Measurements from ENCODE around the gene THAP10. TPM values are rescaled to one million over a fixed set of nuclear protein-coding genes. Genes with fewer than 3 reads are reported as not detected.

THAP10 gene
- total RNA-seq, 1 donor from 2014 or later = 4.2 TPM

DNA sequence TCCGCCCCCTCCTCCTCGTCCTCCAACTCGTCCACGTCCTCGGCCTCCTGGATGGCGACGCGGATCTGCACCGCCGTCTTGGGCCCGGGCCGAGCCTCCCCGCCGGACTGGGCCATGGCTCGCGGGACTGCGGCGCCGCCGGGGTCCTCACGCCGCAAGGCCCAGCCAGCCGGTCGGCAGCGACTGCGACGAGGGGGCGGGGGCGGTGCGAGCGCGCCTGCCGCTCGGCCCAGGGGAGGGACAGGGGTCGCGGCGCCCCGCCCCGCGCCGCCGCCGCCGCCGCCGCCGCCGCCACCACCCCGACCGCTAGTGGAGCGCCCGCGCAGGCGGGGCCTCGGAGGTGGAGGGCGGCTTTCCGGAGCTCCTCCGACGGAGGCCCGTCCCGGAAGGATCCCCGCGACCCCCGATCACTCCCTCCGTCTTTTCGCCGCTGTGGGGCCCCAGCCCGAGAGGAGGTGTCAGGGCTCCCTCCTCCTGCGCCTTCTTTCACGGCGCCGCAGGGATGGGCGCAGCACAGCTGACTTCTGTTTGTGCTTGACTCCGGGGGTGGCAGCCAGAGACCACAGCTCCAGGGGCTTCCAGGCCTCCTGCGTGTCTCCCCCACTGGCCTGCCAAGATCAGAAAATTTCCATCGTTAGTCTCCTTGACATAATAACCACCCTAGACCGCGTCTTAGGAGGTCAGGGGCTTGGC lies 38.1 kb downstream of the THAP10 start, which contains the start of gene LARP6:
TSS of gene LARP6 (minus strand) at position 185 of the 693 bp plus-strand sequence. CDS start at position 116, 69 bp downstream.
- DNase-seq (ENCODE audit: low read depth) = no peak

DNA sequence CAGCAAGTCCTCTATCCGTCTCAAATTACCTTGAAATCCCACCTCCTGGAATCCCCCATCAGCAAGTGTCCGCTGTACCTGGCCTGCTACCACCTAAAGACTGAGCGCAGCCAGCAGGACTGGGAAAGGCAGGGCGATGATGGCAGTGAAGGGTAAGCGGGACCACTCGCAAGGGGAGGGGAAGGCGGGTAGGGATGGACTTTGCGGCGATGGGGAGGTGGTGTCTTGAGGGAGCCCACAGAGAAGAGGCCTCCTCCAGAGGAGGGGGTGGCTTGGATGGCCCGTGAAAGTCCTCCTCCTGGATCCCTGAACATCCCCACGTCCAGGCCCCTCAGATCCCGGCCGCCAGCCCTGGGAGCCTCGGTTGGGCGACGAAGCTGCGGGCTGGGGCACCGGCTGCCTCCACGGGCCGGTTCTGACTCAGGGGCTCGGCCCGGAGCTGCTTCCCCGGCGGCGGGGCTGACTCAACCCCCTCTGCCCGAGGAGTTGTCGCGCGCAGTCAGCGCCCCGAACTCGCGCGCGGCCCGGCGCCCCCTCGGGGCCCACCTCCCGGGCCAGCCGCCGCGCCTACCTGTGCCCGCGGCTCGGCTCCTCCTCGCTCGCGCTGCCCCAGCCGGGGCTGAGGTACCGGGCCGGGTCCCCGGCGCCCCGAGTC lies 38.8 kb downstream of the THAP10 start:
- H3K4me3 ChIP-seq (ENCODE audit: low read depth, low read length) = peak overlapping the region; percentile 72
- no peaks in the 10 kb centered on the region for H3K36me3 ChIP-seq (ENCODE audit: control insufficient read depth, insufficient read depth, low read length)
- TF ChIP-seq, protein P1, sequence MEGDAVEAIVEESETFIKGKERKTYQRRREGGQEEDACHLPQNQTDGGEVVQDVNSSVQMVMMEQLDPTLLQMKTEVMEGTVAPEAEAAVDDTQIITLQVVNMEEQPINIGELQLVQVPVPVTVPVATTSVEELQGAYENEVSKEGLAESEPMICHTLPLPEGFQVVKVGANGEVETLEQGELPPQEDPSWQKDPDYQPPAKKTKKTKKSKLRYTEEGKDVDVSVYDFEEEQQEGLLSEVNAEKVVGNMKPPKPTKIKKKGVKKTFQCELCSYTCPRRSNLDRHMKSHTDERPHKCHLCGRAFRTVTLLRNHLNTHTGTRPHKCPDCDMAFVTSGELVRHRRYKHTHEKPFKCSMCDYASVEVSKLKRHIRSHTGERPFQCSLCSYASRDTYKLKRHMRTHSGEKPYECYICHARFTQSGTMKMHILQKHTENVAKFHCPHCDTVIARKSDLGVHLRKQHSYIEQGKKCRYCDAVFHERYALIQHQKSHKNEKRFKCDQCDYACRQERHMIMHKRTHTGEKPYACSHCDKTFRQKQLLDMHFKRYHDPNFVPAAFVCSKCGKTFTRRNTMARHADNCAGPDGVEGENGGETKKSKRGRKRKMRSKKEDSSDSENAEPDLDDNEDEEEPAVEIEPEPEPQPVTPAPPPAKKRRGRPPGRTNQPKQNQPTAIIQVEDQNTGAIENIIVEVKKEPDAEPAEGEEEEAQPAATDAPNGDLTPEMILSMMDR (IDR thresholded peaks at IDR 0.05; ENCODE audit: insufficient read depth, low read length, poor library complexity, severe bottlenecking) = no peak
- DNase-seq (ENCODE audit: low read depth) = no peak
- no peaks in the 10 kb centered on the region for H3K27me3 ChIP-seq (ENCODE audit: control insufficient read depth, insufficient read depth, low read length)

More for the DNA sequence above, 38.1 kb downstream of the THAP10 start, which contains the start of gene LARP6:
- TF ChIP-seq, protein P1 (IDR thresholded peaks at IDR 0.05; ENCODE audit: insufficient read depth, low read length, poor library complexity, severe bottlenecking) = no peak
- Histone ChIP-seq H3K27me3 (ENCODE audit: control insufficient read depth, insufficient read depth, low read length) (no peaks in the 10 kb centered on the region), H3K36me3 (ENCODE audit: control insufficient read depth, insufficient read depth, low read length) (no peaks in the 10 kb centered on the region), H3K4me3 (ENCODE audit: low read depth, low read length) (peak within 1 kb of the TSS; percentile 72)

DNA sequence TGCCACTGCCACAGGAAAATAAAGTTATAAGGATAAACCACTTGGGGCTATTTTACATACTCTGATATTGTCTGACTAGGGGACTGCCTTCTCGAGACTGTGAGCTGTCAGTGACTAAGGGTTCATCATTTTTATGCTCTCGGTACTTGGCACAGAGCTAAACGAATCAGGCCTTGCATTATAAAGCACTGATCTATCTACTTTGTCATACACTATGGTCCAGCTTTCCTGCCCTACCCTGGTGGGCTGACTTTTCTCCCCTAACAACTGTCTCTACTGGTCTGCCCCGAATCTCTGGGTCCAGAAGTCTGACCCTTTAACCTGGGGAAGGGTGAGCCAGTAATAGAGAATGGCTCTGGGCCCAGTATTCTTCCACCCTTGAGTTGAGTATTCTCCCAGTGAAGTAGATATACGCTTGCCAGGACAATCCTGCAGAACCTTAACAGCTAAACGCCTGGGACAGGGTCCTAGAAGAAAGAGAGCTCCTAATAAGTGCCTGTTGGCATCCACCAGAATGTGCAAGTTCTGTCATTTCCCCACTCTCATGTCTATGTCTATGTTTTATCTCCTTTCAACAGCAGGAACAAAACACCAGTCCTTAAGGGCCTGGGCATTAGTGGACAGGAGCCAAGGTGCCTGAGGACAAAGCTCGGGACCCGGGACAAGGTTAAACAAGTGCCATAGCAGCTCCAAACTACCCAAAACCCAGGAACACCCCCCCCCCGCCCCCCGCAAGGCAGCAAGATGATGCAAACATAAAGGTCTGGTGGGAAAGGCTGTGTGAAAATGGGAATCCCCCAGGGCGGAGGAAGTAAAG lies 39.5 kb downstream of the THAP10 start:
- Histone ChIP-seq H3K36me3 (ENCODE audit: control insufficient read depth, insufficient read depth, low read length) (no peaks in the 10 kb centered on the region), H3K27me3 (ENCODE audit: control insufficient read depth, insufficient read depth, low read length) (no peaks in the 10 kb centered on the region), H3K4me3 (ENCODE audit: low read depth, low read length) (peak overlapping the region; percentile 72)
- no peak for DNase-seq (ENCODE audit: low read depth)
- TF ChIP-seq, protein P1 (IDR thresholded peaks at IDR 0.05; ENCODE audit: insufficient read depth, low read length, poor library complexity, severe bottlenecking) = no peak

DNA sequence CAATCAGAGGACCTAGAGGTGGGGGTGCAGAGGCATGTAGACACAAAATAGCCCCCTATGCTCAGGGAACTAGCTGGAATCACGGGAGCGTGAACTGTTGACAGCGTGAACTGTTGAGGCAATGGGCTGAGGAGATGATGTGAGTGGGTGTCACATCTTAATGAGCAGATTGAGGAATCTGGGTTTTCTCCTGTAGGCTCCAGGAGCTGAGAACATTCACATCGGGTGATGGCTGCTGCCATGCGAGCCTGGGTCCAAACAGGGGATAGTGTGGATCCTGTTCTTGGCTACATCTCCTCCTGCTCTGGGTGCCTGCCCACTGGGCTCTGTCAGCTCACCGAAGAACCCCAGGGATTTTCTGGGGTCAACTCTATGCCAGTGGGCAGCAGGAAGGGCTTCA lies 40.3 kb downstream of the THAP10 start:
- TF ChIP-seq, protein P1 (IDR thresholded peaks at IDR 0.05; ENCODE audit: insufficient read depth, low read length, poor library complexity, severe bottlenecking) = no peak
- Histone ChIP-seq H3K4me3 (ENCODE audit: low read depth, low read length) (no peak overlapping the region), H3K36me3 (ENCODE audit: control insufficient read depth, insufficient read depth, low read length) (no peaks in the 10 kb centered on the region), H3K27me3 (ENCODE audit: control insufficient read depth, insufficient read depth, low read length) (no peaks in the 10 kb centered on the region)
- DNase-seq (ENCODE audit: low read depth) = no peak

DNA sequence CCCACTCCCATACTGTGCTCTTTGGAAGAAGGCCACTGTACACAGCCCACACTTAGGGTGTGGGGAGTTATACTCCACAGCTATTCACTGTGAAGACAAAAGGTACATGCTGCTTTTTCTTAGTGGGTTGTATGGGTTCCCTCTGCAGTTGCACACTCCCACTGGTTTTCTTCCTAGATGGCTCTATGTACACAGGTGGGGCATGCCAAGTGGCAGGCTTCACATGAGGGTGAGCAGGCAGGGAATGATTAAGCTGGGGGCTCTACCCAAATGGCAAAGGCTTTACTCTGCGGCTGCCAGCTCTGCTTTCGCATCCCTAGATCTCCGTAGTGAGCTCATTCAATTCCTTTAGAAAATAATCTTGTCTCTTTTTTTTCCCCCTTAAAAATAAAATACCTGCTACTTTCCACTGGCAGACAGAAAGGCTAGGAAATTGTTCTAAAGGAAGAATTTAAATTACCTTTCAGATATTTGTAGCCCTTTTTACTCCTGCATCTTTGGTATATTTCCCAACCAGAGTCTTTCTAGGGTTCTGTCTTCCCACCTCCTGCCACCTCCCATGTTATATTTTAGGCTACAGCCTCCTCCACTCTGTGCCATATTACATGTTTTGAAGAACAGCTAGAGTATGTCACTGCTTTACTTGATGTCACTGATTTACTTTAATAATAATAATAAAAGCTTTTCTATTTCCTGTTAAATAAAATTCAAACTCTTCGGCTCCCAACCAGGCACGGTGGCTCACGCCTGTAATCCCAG lies 46.5 kb downstream of the THAP10 start:
- H3K27me3 ChIP-seq (ENCODE audit: control insufficient read depth, insufficient read depth, low read length) = no peaks in the 10 kb centered on the region
- no peak for DNase-seq (ENCODE audit: low read depth)
- no peak overlapping the region for H3K4me3 ChIP-seq (ENCODE audit: low read depth, low read length)
- no peaks in the 10 kb centered on the region for H3K36me3 ChIP-seq (ENCODE audit: control insufficient read depth, insufficient read depth, low read length)
- TF ChIP-seq, protein P1 (IDR thresholded peaks at IDR 0.05; ENCODE audit: insufficient read depth, low read length, poor library complexity, severe bottlenecking) = no peak

Data from kidney epithelial cell (primary cell).